H1 (cell line): Measurements from ENCODE around the gene B3GAT1. TPM values are rescaled to one million over a fixed set of nuclear protein-coding genes. Genes with fewer than 3 reads are reported as not detected.

ENCODE experiments used
- CTCF ChIA-PET: fragments of 300-600 bp; sonication (Branson Sonifier 250); formaldehyde crosslinking; loops from one replicate; lab custom pipeline; 2021; ENCODE audit not compliant: partially characterized antibody; lab: Charles Lee
- POLR2A ChIA-PET: fragments of 300-600 bp; sonication (Branson Sonifier 250); formaldehyde crosslinking; loops from one replicate; lab custom pipeline; 2021; ENCODE audit warnings: inconsistent platforms; ENCODE audit not compliant: partially characterized antibody; lab: Charles Lee
- DNase-seq, 2 experiments: peaks; one replicate each; pipeline versions ENCODE4 v3.0.0 to v3.0.0-alpha.2; 2010 to 2022; ENCODE audit warnings: low spot score in 2 of 2, low read depth in 1 of 2, mixed read lengths in 1 of 2
- FAIRE-seq: peaks from 2 replicates; lab custom pipeline; 2011; peaks lifted over from hg19 to GRCh38; lab: Jason Lieb, UNC
- H2AFZ ChIP-seq: 2 replicates; pipeline ENCODE4 v1.8.1; 2012; ENCODE audit warnings: low read length, inconsistent platforms
- H2AK5ac ChIP-seq: 2 replicates; pipeline ENCODE4 v1.6.1; 2013; ENCODE audit warnings: low read depth, low read length
- H2BK120ac ChIP-seq: replicated peaks from 2 replicates; pipeline ENCODE3; 2013; ENCODE audit warnings: low read depth, low read length, inconsistent platforms
- H2BK12ac ChIP-seq: 2 replicates; pipeline ENCODE4 v1.6.1; 2013; ENCODE audit warnings: low read depth, low read length
- H2BK15ac ChIP-seq: 2 replicates; pipeline ENCODE4 v1.6.1; 2013; ENCODE audit warnings: low read length
- H2BK20ac ChIP-seq: 2 replicates; pipeline ENCODE4 v1.6.1; 2013; ENCODE audit warnings: low read length
- H2BK5ac ChIP-seq: 2 replicates; pipeline ENCODE4 v1.6.1; 2013; ENCODE audit warnings: low read depth, low read length
- H3K14ac ChIP-seq: 2 replicates; pipeline ENCODE4 v1.6.1; 2013; ENCODE audit warnings: inconsistent platforms; ENCODE audit not compliant: insufficient read length
- H3K18ac ChIP-seq: 2 replicates; pipeline ENCODE4 v1.6.1; 2013; ENCODE audit warnings: low read length; ENCODE audit errors: extremely low read depth
- H3K23ac ChIP-seq: 2 replicates; pipeline ENCODE4 v1.6.1; 2013; ENCODE audit warnings: inconsistent platforms; ENCODE audit not compliant: insufficient read length
- H3K23me2 ChIP-seq: 2 replicates; pipeline ENCODE4 v1.6.1; 2013; ENCODE audit warnings: low read depth, low read length
- H3K27ac ChIP-seq: 2 replicates; pipeline ENCODE4 v1.6.1; 2011; ENCODE audit warnings: low read depth, low read length, inconsistent platforms
- H3K27me3 ChIP-seq, 4 experiments: replicated peaks in 1 of 4; 1 replicate in 1 of 4; 2 replicates in 3 of 4; pipeline versions ENCODE4 v1.6.1 to v1.8.1; 2011 to 2013; ENCODE audit warnings: low read length in 3 of 4, mild to moderate bottlenecking in 3 of 4, inconsistent platforms in 2 of 4, mixed read lengths in 2 of 4, moderate library complexity in 1 of 4; ENCODE audit not compliant: control insufficient read depth in 3 of 4, insufficient read depth in 3 of 4; ENCODE audit errors: extremely low read depth in 1 of 4
- H3K36me3 ChIP-seq, 4 experiments: 2 replicates each; pipeline versions ENCODE4 v1.6.1 to v1.8.1; 2011 to 2013; ENCODE audit warnings: mild to moderate bottlenecking in 4 of 4, low read length in 3 of 4, moderate library complexity in 2 of 4, control low read depth in 1 of 4, inconsistent platforms in 1 of 4; ENCODE audit not compliant: insufficient read depth in 4 of 4, control insufficient read depth in 2 of 4
- H3K4ac ChIP-seq: replicated peaks from 2 replicates; pipeline ENCODE3; 2013; ENCODE audit warnings: low read length, low read depth, mixed read lengths, inconsistent platforms; ENCODE audit not compliant: insufficient read length
- H3K4me1 ChIP-seq, 4 experiments: replicated peaks in 1 of 4; 1 replicate in 1 of 4; 2 replicates in 3 of 4; pipeline versions ENCODE4 v1.6.1 to v1.8.1; 2011 to 2013; ENCODE audit warnings: low read length in 3 of 4, inconsistent platforms in 2 of 4, mixed read lengths in 1 of 4; ENCODE audit not compliant: insufficient read depth in 4 of 4, control insufficient read depth in 3 of 4
- H3K4me2 ChIP-seq, 2 experiments: 2 replicates each; pipeline versions ENCODE4 v1.6.1 to v1.8.1; 2011 to 2013; ENCODE audit warnings: low read depth in 2 of 2, low read length in 2 of 2, control low read depth in 1 of 2, inconsistent platforms in 1 of 2, mild to moderate bottlenecking in 1 of 2; ENCODE audit not compliant: insufficient read depth in 1 of 2
- H3K4me3 ChIP-seq, 4 experiments: fragments of 200-600, 300-600 bp in 1 of 4; sonication (generic), shearing (Covaris generic), sonication (Bioruptor Twin) in 1 of 4; 2 replicates each; pipeline versions ENCODE4 v1.5.1 to v1.8.1; 2011 to 2016; ENCODE audit warnings: low read length in 4 of 4, low read depth in 3 of 4, control low read depth in 2 of 4, inconsistent platforms in 2 of 4, mild to moderate bottlenecking in 2 of 4, mixed read lengths in 1 of 4, moderate library complexity in 1 of 4; ENCODE audit not compliant: insufficient read depth in 2 of 4; ENCODE audit errors: extremely low read depth in 1 of 4
- H3K56ac ChIP-seq: replicated peaks from 2 replicates; pipeline ENCODE3; 2013; ENCODE audit warnings: low read depth, mild to moderate bottlenecking, mixed read lengths, low read length, inconsistent platforms; ENCODE audit not compliant: insufficient read length
- H3K79me1 ChIP-seq: 2 replicates; pipeline ENCODE4 v1.6.1; 2013; ENCODE audit warnings: low read depth, low read length, control low read depth
- H3K79me2 ChIP-seq, 2 experiments: 2 replicates each; pipeline versions ENCODE4 v1.6.1 to v1.8.1; 2012 to 2013; ENCODE audit warnings: low read length in 2 of 2, mild to moderate bottlenecking in 2 of 2, inconsistent platforms in 1 of 2; ENCODE audit not compliant: insufficient read depth in 2 of 2, control insufficient read depth in 1 of 2
- H3K9ac ChIP-seq, 4 experiments: replicated peaks in 1 of 4; 1 replicate in 1 of 4; 2 replicates in 3 of 4; pipeline versions ENCODE4 v1.6.1 to v1.8.1; 2011 to 2013; ENCODE audit warnings: low read depth in 3 of 4, low read length in 3 of 4, control low read depth in 2 of 4, mild to moderate bottlenecking in 2 of 4, moderate library complexity in 2 of 4, inconsistent platforms in 1 of 4; ENCODE audit errors: extremely low read depth in 1 of 4
- H3K9me3 ChIP-seq, 2 experiments: 2 replicates each; pipeline versions ENCODE4 v1.6.1 to v1.8.1; 2012 to 2013; ENCODE audit warnings: mild to moderate bottlenecking in 2 of 2, moderate library complexity in 2 of 2, control low read depth in 1 of 2, inconsistent platforms in 1 of 2, low read depth in 1 of 2, low read length in 1 of 2, mixed read lengths in 1 of 2; ENCODE audit not compliant: insufficient read depth in 2 of 2
- H4K20me1 ChIP-seq, 2 experiments: replicated peaks in 1 of 2; 2 replicates each; pipeline versions ENCODE3 to v1.8.1; 2011 to 2013; ENCODE audit warnings: inconsistent platforms in 2 of 2, low read length in 2 of 2, mild to moderate bottlenecking in 1 of 2; ENCODE audit not compliant: insufficient read depth in 2 of 2, control insufficient read depth in 1 of 2
- H4K5ac ChIP-seq: 2 replicates; pipeline ENCODE4 v1.6.1; 2013; ENCODE audit warnings: low read length, low read depth, mixed read lengths, inconsistent platforms; ENCODE audit not compliant: insufficient read length
- H4K8ac ChIP-seq: 2 replicates; pipeline ENCODE4 v1.8.0; 2013; ENCODE audit warnings: mild to moderate bottlenecking, moderate library complexity, low read length, inconsistent platforms; ENCODE audit not compliant: insufficient read depth; ENCODE audit errors: extremely low read depth
- H4K91ac ChIP-seq: replicated peaks from 2 replicates; pipeline ENCODE3; 2013; ENCODE audit warnings: low read length, mixed read lengths, inconsistent platforms; ENCODE audit not compliant: insufficient read length
- KDM4A ChIP-seq: IDR thresholded peaks from one replicate; pipeline ENCODE4 v1.7.1; 2012; ENCODE audit warnings: low read depth, mild to moderate bottlenecking, moderate library complexity, low read length, inconsistent platforms; ENCODE audit not compliant: severe bottlenecking
- NANOG ChIP-seq: IDR thresholded peaks from 2 replicates; pipeline ENCODE4 v1.6.1; 2011; ENCODE audit warnings: low read length, low read depth, mild to moderate bottlenecking, inconsistent platforms; ENCODE audit not compliant: insufficient read depth, poor library complexity, severe bottlenecking
- RXRA ChIP-seq: IDR thresholded peaks from 2 replicates; pipeline ENCODE4 v1.6.1; 2011; ENCODE audit warnings: low read depth, mild to moderate bottlenecking, low read length, moderate library complexity; ENCODE audit not compliant: insufficient read depth
- TBP ChIP-seq: IDR thresholded peaks from 2 replicates; pipeline ENCODE4 v1.6.1; 2011; ENCODE audit warnings: low read depth, low read length, improper control_type of control experiment
- WGBS, 2 experiments: shearing (Covaris generic) in 1 of 2; methylation state at CpG; one replicate each; pipeline versions ENCODE4 v1.1.6 to v1.1.7; 2013 to 2015; ENCODE audit warnings: low lambda C conversion rate in 2 of 2, mixed read lengths in 2 of 2, inconsistent platforms in 1 of 2, low coverage in 1 of 2, missing lambda C conversion rate in 1 of 2; ENCODE audit not compliant: insufficient replicate concordance in 2 of 2, insufficient coverage in 1 of 2, insufficient read length in 1 of 2; ENCODE audit errors: extremely low coverage in 1 of 2, missing lambda C conversion rate in 1 of 2; 5-methylcytosine and 5-hydroxymethylcytosine counted together
- polyA plus RNA-seq, 7 experiments: library from polyadenylated mRNA; depleted of rRNA in 3 of 7; stranded (reverse) in 5 of 7; unstranded in 2 of 7; fragments of >200 nt in 5 of 7; fragments of 200-250 nt in 2 of 7; gene quantifications; 1 replicate in 5 of 7; 2 replicates in 1 of 7; 4 replicates in 1 of 7; pipeline versions ENCODE4 v1.2.1 to v1.2.3, GENCODE V29; 2011 to 2013; ENCODE audit warnings: missing spikeins in 2 of 7, mixed read lengths in 2 of 7
- total RNA-seq: library from RNA; stranded (reverse); fragmentation: NEBNext Ultra II Directional; extraction: Animal tissue kit (Norgen Biotek cat#: 25700); gene quantifications from 2 replicates; pipeline ENCODE4 v1.2.1, GENCODE V29; 2021

The B3GAT1 gene
- total and polyA plus RNA-seq, 2 of the 8 experiments (the other 6 are each of a cell fraction or from before 2014, with no cell fraction given): 19.7 to 32.4 TPM

DNA sequence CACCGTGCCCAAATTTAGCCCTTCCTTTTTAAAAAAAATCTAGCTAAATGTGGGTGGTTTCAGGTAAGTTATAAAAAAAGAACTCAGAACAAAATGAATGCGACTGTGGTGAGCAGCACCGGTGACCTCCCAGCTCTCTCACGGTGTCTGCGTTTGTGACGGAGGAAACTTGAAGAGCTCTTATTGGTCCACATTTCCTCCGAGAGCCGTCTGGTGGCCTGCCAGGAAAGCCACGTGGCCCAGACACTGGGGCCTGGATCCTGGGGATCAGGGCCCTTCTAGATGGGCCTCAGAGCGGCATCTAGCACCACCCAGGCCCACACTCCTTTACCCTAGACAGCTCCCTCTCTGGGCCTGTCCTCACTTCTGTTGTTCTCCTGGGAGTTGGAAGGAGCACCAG is 39.5 kb downstream of the B3GAT1 start:
- Histone ChIP-seq H2AFZ (no peak overlapping the region), H3K79me2 (no peaks in the 10 kb centered on the region), H2BK12ac (no peak overlapping the region), H4K91ac (no peak overlapping the region), H4K20me1 (peaks cover 0 to 3% of the 10 kb centered on the region in 2 experiments), H3K4ac (no peak overlapping the region), H3K27ac (no peak overlapping the region), H2BK5ac (no peak overlapping the region), H2BK120ac (no peak overlapping the region), H3K36me3 (no peaks in the 10 kb centered on the region), H4K5ac (no peak overlapping the region), H4K8ac (no peak overlapping the region), H3K56ac (no peak overlapping the region), H3K79me1 (no peaks in the 10 kb centered on the region), H3K27me3 (no peaks in the 10 kb centered on the region), H3K23ac (no peak overlapping the region), H3K18ac (no peak overlapping the region), H2BK15ac (no peak overlapping the region), H3K9me3 (no peaks in the 10 kb centered on the region), H3K4me1 (peaks cover 2 to 18% (median 4%) of the 10 kb centered on the region in 4 experiments; a peak in 3 of 7 replicates), H2AK5ac (no peak overlapping the region), H3K4me3 (no peak overlapping the region), H2BK20ac (no peak overlapping the region), H3K14ac (no peak overlapping the region), H3K4me2 (no peak overlapping the region), H3K23me2 (no peaks in the 10 kb centered on the region), H3K9ac (no peak overlapping the region)
- WGBS, 2 experiments: 87% methylated on average over 10 of the region's 10 CpGs; no CpG with 5 or more reads in 1 of the 2 experiments
- FAIRE-seq (no peak), DNase-seq (no peak)
- TF ChIP-seq NANOG: no peak
- no peak for TF ChIP-seq TBP
- TF ChIP-seq KDM4A: no peak
- TF ChIP-seq RXRA: no peak
- ChIA-PET CTCF (interaction anchor here (0.6 to 1.8 kb wide), 5 partner anchors 11 to 965 kb away, joined by 3 to 6 read pairs (median 4); no protein-coding TSS in a partner anchor), POLR2A (interaction anchor here (1.1 to 2.4 kb wide), 2 partner anchors 12 to 18 kb away, joined by 3 to 12 read pairs; no protein-coding TSS in a partner anchor)
